GM18511 (cell line): ENCODE measurements around the gene ATP6V0E1.

Source experiments
- ATAC-seq: cut with Tn5 transposase; IDR thresholded peaks from one replicate; pipeline ENCODE4 v1.9.1; 2021; ENCODE audit warnings: mild to moderate bottlenecking, moderate library complexity; ENCODE audit not compliant: unreplicated experiment

Gene ATP6V0E1

GRCh38 chr5:172956228-172956627, 27.3 kb upstream of the ATP6V0E1 start:
- ATAC-seq: no peak

GRCh38 chr5:172956936-172957335, 26.6 kb upstream of the ATP6V0E1 start:
- ATAC-seq: no peak

GRCh38 chr5:172957458-172957857, 26.1 kb upstream of the ATP6V0E1 start:
- no peak for ATAC-seq

GRCh38 chr5:172958331-172959046, 25.1 kb upstream of the ATP6V0E1 start:
- ATAC-seq: peak; percentile 69

- ATAC-seq: no peak
Measured at GRCh38 chr5:172959824-172960799, 23.5 kb upstream of the ATP6V0E1 start.

- ATAC-seq: no peak
Measured at GRCh38 chr5:172969921-172970320, 13.7 kb upstream of the ATP6V0E1 start.

GRCh38 chr5:172971482-172971881, 12.1 kb upstream of the ATP6V0E1 start:
- no peak for ATAC-seq

GRCh38 chr5:172972552-172972951, 11.0 kb upstream of the ATP6V0E1 start:
- ATAC-seq: no peak

- ATAC-seq: no peak
Measured at GRCh38 chr5:172973127-172973916, 10.2 kb upstream of the ATP6V0E1 start.

GRCh38 chr5:172973931-172974330, 9.6 kb upstream of the ATP6V0E1 start:
- ATAC-seq: no peak

GRCh38 chr5:172975289-172975688, 8.3 kb upstream of the ATP6V0E1 start:
- no peak for ATAC-seq

GRCh38 chr5:172979778-172980177, 3.8 kb upstream of the ATP6V0E1 start:
- ATAC-seq: no peak

- ATAC-seq: no peak
Measured at GRCh38 chr5:172981931-172982330, 1.6 kb upstream of the ATP6V0E1 start.

- ATAC-seq: peak; percentile 71
Measured at GRCh38 chr5:172984244-172984953, 828 bp downstream of the ATP6V0E1 start.

- ATAC-seq: no peak
Measured at GRCh38 chr5:172985596-172985995, 2.0 kb downstream of the ATP6V0E1 start.

- ATAC-seq: no peak
Measured at GRCh38 chr5:172988276-172988675, 4.7 kb downstream of the ATP6V0E1 start.

GRCh38 chr5:172990776-172991175, 7.2 kb downstream of the ATP6V0E1 start:
- ATAC-seq: no peak

GRCh38 chr5:172994405-172994804, 10.8 kb downstream of the ATP6V0E1 start:
- no peak for ATAC-seq

- no peak for ATAC-seq
Measured at GRCh38 chr5:172999372-172999973, 15.9 kb downstream of the ATP6V0E1 start.

- ATAC-seq: no peak
Measured at GRCh38 chr5:172999974-173000373, 16.4 kb downstream of the ATP6V0E1 start.
